GM13977 (cell line): ENCODE results near the gene CMSS1.
A peak's percentile ranks its signal among the peaks of the same experiment; 100 is the strongest.

Experiments used
- DNase-seq: peaks from one replicate; pipeline ENCODE4 v3.0.0; 2012; ENCODE audit warnings: low spot score
- CTCF ChIP-seq: IDR thresholded peaks from 2 replicates; pipeline ENCODE4 v1.5.1; 2012; ENCODE audit warnings: mild to moderate bottlenecking, control low read depth; ENCODE audit not compliant: insufficient read depth; ENCODE audit errors: extremely low read depth, missing control alignments
- in situ Hi-C: fragments of 300-500 bp; cut with MboI; formaldehyde crosslinking; loops from one replicate; pipeline ENCODE4 v1.12.0; 2022; ENCODE audit warnings: low sequenced_read_pairs, low pct_unique_long_range_greater_than_20kb, mixed read lengths, inconsistent platforms; ENCODE audit not compliant: unreplicated experiment

CMSS1 gene

GRCh38 chr3:100083209-100083608 is 265.5 kb downstream of the CMSS1 start:
- DNase-seq, result no peak
- in situ Hi-C loops, result no loop called here
- no peak for TF ChIP-seq CTCF

- in situ Hi-C loops, result no loop called here
- DNase-seq, result no peak
- TF ChIP-seq CTCF, result no peak
These were observed 266.6 kb downstream of the CMSS1 start for GRCh38 chr3:100084100-100084806.

GRCh38 chr3:100086401-100086800 is 268.7 kb downstream of the CMSS1 start:
- in situ Hi-C loops, result no loop called here
- no peak for TF ChIP-seq CTCF
- DNase-seq, result no peak

GRCh38 chr3:100087198-100087597 is 269.5 kb downstream of the CMSS1 start:
- no peak for TF ChIP-seq CTCF
- in situ Hi-C loops, result no loop called here
- peak; percentile 9 for DNase-seq

- in situ Hi-C loops, result no loop called here
- no peak for TF ChIP-seq CTCF
- DNase-seq, result no peak
These were observed 271.2 kb downstream of the CMSS1 start for GRCh38 chr3:100088735-100089368.

GRCh38 chr3:100089812-100090668 is 272.4 kb downstream of the CMSS1 start:
- TF ChIP-seq CTCF, result peak; percentile 39
- in situ Hi-C loops, result no loop called here
- DNase-seq, result peak; percentile 21
